ENCODE measurements around the gene NUP54. TPM values are rescaled to one million over a fixed set of nuclear protein-coding genes. Genes with fewer than 3 reads are reported as not detected.

NUP54 gene
- total RNA-seq (2022; extraction: Qiagen RNA extraction; ENCODE audit: low read depth), result 24.1 to 42.6 TPM (median 32.2 TPM) in 5 replicates

GRCh38 chr4:76148142-76148865 lies at the start of gene NUP54:
TSS of gene NUP54 (minus strand) at chr4:76148397. CDS start at chr4:76148374, 23 bp downstream.

GRCh38 chr4:76074468-76074867 lies 73.7 kb downstream of the NUP54 start, which contains the start of gene ART3:
TSS of gene ART3 (plus strand) at chr4:76074709. CDS start at chr4:76075890, 1,181 bp downstream.

Other genes with a start within 250 kb of the NUP54 start
- gene PPEF2, start 245.9 kb downstream of the NUP54 start, total RNA-seq (2022; extraction: Qiagen RNA extraction; ENCODE audit: low read depth), result 0.46 TPM in 1 of 5 replicates, not detected in the others
- gene NAAA, start 207.4 kb downstream of the NUP54 start, total RNA-seq (2022; extraction: Qiagen RNA extraction; ENCODE audit: low read depth), result 21.1 to 27.1 TPM (median 22.6 TPM) in 5 replicates
- 11.6 to 20.2 TPM (median 15.6 TPM) in 5 replicates for gene SDAD1, start 157.5 kb downstream of the NUP54 start, total RNA-seq (2022; extraction: Qiagen RNA extraction; ENCODE audit: low read depth)
- gene CXCL9, start 140.9 kb downstream of the NUP54 start, total RNA-seq (2022; extraction: Qiagen RNA extraction; ENCODE audit: low read depth), result not detected in 5 replicates
- 0.08 to 0.27 TPM (median 0.13 TPM) in 3 of 5 replicates, not detected in the others for gene CXCL10, start 124.9 kb downstream of the NUP54 start, total RNA-seq (2022; extraction: Qiagen RNA extraction; ENCODE audit: low read depth)
- 0.19 to 0.27 TPM (median 0.20 TPM) in 3 of 5 replicates, not detected in the others for gene CXCL11, start 112.3 kb downstream of the NUP54 start, total RNA-seq (2022; extraction: Qiagen RNA extraction; ENCODE audit: low read depth)
- not detected in 5 replicates for gene ART3, start 73.7 kb downstream of the NUP54 start, total RNA-seq (2022; extraction: Qiagen RNA extraction; ENCODE audit: low read depth)
- gene SCARB2, start 65.4 kb upstream of the NUP54 start, total RNA-seq (2022; extraction: Qiagen RNA extraction; ENCODE audit: low read depth), result 42.9 to 53.8 TPM (median 52.3 TPM) in 5 replicates
- 0.13 to 0.33 TPM (median 0.19 TPM) in 4 of 5 replicates, not detected in the other for gene FAM47E, start 103.3 kb upstream of the NUP54 start, total RNA-seq (2022; extraction: Qiagen RNA extraction; ENCODE audit: low read depth)
- gene STBD1, start 158.3 kb upstream of the NUP54 start, total RNA-seq (2022; extraction: Qiagen RNA extraction; ENCODE audit: low read depth), result 6.0 to 8.6 TPM (median 8.6 TPM) in 5 replicates

Measured in A549 treated with RU486 at 1 μM for 4 hours (cell line).